Measurements from ENCODE around the gene SGPP1.
"Not testable (repeated sequence)": the region's sequence is repeated elsewhere in the genome, so short reads cannot be mapped to it uniquely, and the experiment has no call there.

SGPP1 gene

DNA sequence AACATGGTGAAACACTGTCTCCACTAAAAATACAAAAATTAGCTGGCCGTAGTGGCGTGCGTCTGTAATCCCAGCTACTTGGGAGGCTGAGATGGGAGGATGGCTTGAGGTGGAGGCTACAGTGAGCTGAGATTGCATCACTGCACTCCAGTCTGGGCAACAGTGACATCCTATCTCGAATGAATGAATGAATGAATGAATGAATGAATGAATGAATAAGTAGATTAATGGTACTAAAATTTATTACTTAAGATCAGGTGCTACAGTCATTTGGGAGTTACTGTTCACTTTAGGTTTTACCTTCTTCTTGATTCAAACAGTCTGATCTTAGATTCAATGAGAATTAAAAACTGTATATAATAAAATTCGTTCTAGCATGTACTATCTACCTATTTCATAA lies 54.6 kb downstream of the SGPP1 start:
- no peak for DNase-seq (ENCODE audit: low spot score)

- DNase-seq (ENCODE audit: low spot score), result no peak
Observed at GRCh38 chr14:63672417-63673180, 55.3 kb downstream of the SGPP1 start.

- no peak for DNase-seq (ENCODE audit: low spot score)
Observed at GRCh38 chr14:63671987-63672386, 55.9 kb downstream of the SGPP1 start.

DNA sequence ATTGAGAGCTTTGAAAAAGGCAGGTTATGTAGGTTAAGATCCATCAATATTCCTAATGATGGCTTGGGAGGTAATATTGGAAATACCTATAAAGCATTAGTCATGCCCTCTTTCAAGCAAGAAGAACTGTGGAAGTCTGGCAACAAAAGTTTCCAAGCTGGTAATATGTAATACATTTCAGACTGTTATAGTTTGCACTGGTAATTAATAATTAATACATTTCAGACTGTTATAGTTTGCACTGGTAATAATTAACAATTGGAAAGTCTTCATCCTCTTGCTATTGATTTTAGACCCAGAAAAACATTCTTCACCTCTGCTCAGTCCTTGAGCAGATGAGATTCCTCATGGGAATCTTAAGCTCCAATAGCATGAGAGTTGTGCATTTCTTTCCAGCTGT lies 57.2 kb downstream of the SGPP1 start:
- DNase-seq (ENCODE audit: low spot score), result no peak

GRCh38 chr14:63666335-63666734 lies 61.5 kb downstream of the SGPP1 start:
- DNase-seq (ENCODE audit: low spot score), result no peak

- DNase-seq (ENCODE audit: low spot score), result no peak
Observed at GRCh38 chr14:63663428-63664341, 64.2 kb downstream of the SGPP1 start.

GRCh38 chr14:63662776-63663175 lies 65.1 kb downstream of the SGPP1 start:
- no peak for DNase-seq (ENCODE audit: low spot score)

DNA sequence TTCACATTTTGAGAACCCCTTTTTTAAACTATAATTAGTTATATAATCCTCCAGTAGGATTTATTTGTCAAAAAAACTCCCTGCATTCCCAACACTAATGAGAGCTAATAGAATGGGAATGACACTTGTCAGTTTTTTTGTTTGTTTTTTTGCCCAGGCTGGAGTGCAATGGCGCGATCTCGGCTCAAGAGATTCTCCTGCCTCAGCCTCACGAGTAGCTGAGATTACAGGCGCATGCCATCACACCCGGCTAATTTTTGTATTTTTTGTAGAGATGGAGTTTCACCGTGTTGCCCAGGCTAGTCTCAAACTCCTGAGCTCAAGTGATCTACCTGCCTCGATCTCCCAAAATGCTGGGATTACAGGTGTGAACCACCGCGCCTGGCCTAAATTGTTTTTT lies 66.0 kb downstream of the SGPP1 start:
- DNase-seq (ENCODE audit: low spot score), result not testable (repeated sequence)

DNA sequence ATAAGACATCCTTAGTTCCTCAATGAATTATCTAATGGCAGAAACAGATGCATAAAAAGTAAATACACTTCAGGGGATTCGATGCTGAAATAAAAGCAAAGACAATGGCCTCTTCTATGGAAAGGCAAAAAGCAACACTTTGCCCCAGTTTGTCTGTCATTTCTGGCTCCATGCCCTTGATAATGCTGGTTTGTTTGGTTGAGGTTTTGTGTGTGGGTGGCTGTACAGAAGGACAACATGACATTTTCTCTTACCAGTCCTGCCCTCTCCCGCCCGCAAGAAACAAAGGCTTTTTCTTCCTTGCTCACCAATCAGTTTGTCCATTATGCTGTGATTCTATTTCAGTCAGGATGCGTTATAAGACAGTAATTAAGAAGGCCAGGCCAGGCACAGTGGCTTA lies 68.1 kb downstream of the SGPP1 start:
- DNase-seq (ENCODE audit: low spot score), result no peak

DNA sequence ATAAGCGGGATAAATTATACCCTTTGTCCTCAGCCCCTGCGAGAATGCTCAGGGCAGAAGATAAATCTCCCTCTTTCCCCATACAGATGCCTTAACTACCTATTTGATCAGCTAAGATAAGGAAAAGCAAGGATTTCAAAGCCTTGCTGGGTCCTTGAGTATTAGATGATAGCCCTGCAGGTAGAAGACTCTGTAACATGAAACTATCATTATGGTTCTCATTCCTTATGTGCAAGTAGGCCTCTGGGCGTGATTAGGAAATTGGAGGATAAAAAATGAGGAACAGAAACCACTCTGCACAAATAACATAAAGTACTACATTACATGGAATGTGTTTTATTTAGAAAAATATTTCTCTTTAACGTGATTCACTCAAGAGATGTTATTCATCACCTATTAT lies 71.7 kb downstream of the SGPP1 start:
- DNase-seq (ENCODE audit: low spot score), result no peak

DNA sequence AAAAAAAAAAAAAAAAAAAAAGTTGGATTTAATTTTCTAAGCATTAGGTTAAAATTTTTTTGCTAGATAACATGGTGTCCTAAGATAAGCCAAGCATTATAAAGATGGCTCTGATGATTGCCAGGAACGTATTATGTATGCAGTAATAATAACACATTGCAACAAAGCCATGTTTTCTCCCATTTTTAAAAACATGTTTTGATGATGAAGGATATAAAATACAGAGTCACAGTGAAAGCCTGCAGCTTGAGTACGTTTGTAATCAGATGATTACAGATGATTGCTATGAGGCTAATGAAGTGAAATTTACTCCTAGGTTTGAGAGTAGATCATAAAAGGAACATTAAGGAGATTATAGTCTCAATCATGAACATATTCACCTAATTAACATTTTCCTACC lies 72.9 kb downstream of the SGPP1 start:
- DNase-seq (ENCODE audit: low spot score), result no peak

DNA sequence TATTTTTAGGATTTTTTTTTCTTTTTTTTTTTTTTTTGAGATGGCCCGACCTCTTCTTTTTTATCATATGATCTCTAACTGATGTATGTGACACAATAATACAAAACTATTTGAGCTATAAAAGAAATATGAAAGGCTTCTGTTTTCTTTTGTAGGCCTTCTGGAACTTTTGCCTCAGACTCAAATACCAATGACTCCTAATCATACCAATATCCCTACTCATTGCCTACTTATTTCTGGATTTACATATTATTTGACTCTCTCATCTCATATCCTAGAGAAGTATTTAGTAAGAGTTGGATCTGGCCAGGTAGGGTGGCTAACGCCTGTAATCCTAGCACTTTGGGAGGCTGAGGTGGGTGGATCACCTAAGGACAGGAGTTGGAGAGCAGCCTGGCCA lies 73.5 kb downstream of the SGPP1 start:
- DNase-seq (ENCODE audit: low spot score), result no peak

GRCh38 chr14:63652406-63652805 lies 75.5 kb downstream of the SGPP1 start:
- DNase-seq (ENCODE audit: low spot score), result no peak

DNA sequence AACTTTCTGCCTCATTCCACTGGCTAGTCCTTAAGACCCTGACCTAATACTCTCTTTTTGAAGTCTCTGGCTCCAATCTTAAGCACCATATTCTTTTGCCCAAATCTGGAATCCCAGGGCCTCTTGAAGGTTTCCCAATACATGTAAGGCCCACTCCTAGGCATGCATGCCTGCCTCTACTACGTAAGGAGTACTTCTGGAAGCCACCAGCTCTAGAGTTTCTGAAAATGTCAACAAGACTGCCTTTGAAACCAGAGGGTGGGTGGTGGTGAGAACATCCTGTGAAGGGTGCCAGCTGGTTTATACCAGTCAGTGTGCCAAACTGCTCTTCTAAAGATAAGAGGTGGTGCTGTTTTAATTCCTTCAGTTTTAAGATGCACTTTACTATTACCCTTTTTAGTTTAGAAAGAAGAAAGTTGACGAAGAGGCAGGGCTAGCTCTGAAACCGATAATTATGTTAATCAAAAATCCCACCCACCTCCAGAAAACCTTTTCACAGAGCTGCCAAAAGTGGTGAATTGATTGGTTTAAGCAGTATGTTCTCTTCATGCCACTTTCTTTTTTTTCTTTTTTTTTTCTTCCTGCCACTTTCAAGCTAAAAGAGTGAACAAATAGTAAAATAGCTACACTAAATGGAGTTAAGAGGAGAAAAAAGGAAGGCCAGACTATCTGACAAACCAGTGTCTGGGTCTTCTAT lies 77.5 kb downstream of the SGPP1 start:
- DNase-seq (ENCODE audit: low spot score), result no peak

GRCh38 chr14:63647696-63648410 lies 80.0 kb downstream of the SGPP1 start:
- no peak for DNase-seq (ENCODE audit: low spot score)

DNA sequence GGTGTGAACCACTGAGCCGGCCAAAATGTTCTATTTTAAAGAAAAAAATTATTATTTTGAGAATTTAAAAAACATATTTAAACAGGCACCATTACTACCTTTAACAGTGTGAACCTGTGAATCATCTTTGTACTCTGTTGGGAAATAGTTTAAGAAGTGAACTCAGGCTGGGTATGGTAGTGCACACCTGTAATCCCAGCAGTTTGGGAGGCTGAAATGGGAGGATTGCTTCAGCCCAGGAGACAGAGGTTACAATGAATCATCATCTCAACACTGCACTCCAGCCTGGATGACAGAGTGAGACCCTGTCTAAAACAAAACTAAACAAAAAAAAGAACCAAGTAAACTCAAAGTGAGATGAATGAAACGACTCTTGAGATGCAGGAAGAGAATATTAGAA lies 83.1 kb downstream of the SGPP1 start:
- no peak for DNase-seq (ENCODE audit: low spot score)

GRCh38 chr14:63642656-63643382 lies 85.0 kb downstream of the SGPP1 start:
- no peak for DNase-seq (ENCODE audit: low spot score)

GRCh38 chr14:63642229-63642611 lies 85.6 kb downstream of the SGPP1 start:
- DNase-seq (ENCODE audit: low spot score), result peak; percentile 61

DNA sequence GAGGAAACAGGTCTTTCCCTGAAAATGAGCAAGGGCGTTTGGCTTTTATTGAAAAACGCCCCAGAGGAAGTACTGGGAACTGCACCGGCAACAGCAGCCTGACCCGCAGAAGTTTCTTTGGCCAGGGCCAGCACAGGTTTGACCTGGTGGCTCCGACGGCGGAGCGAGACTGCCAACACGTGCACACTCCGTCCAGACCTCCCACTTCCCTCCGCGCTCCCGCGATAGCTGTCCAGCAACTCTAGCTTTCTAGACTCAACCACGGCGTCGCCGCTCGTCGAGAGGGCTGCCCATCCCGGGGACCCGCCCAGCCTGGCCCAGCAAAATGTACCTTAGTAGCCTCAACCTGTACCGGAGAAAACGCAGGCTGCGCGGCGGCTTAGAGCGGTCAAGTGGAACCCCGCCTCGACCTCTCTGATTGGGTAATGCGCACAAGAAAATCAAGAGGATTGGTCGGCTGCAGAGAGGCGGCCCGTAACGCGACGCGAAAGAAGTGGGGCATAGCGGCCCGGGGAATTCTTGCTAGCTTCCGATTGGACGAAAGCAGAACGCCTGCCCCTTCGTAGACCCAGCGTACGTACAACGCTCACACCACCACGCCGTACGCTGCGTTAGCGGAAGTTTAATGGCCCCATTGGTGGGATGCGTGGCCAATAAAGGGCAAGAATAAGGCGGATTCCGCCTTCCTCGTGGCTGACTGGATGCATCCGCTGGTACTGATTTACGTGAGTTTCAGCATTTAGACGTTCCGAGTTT lies 86.2 kb downstream of the SGPP1 start, which contains the start of gene WDR89:
Gene WDR89, minus strand, starts transcription at position 399 of the 756 bp plus-strand sequence. CDS start 41,929 bp downstream, outside the sequence.
- DNase-seq (ENCODE audit: low spot score), result peak; percentile 79

DNA sequence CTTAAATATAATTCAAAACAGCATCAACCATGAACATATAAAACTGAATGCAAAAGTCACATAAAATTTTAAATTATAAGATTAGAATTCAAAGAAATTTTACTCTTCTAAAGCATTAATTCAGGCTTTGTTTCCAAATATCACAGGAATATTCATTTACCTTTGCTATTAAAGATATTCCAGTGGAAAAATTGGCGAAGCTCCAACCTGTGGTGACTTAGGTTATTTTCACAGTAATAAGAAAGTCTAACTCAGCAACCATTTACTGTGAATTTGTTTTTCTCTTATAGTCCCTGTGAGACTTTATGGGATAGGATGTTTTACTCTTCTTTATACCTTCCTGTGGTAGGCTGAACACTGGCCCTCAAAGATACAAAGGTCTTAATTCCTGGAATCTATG lies 89.4 kb downstream of the SGPP1 start:
- no peak for DNase-seq (ENCODE audit: low spot score)

Data from HuH-7.5 (cell line).